Stomach (tissue), 9 donors: ENCODE data around the gene ANTXR2. TPM values are rescaled to one million over a fixed set of nuclear protein-coding genes. Genes with fewer than 3 reads are reported as not detected.
A peak's percentile ranks its signal among the peaks of the same experiment; 100 is the strongest.

Experiments
- DNase-seq, 2 donors: peaks; one replicate each; pipeline versions ENCODE4 v3.0.0 to v3.0.0-alpha.2; 2013 to 2019
- H3K27ac ChIP-seq, 5 donors: fragments of 200-600 bp in 4 of 5; sonication (generic) in 4 of 5; one replicate each; pipeline ENCODE4 v1.5.1; 2013 to 2019; ENCODE audit warnings: mild to moderate bottlenecking in 1 of 5, moderate library complexity in 1 of 5
- H3K27me3 ChIP-seq, 3 donors: fragments of 200-600 bp; sonication (generic); one replicate each; pipeline ENCODE4 v1.5.1; 2017 to 2019; ENCODE audit warnings: mixed run types in 1 of 3
- H3K36me3 ChIP-seq, 4 donors: fragments of 200-600 bp; sonication (generic); 1 replicate in 3 of 4; 2 replicates in 1 of 4; pipeline ENCODE4 v1.5.1; 2016 to 2019
- H3K4me1 ChIP-seq, 4 donors: fragments of 200-600 bp; sonication (generic); one replicate each; pipeline ENCODE4 v1.5.1; 2016 to 2019
- H3K4me3 ChIP-seq, 4 donors: fragments of 200-600 bp; sonication (generic) in 3 of 4; one replicate each; pipeline ENCODE4 v1.5.1; 2016 to 2019; ENCODE audit warnings: mild to moderate bottlenecking in 1 of 4
- H3K9me3 ChIP-seq, 4 donors: fragments of 200-600 bp; sonication (generic); one replicate each; pipeline ENCODE4 v1.5.1; 2016 to 2019
- EP300 ChIP-seq: sonication (generic); formaldehyde crosslinking; IDR thresholded peaks from one replicate; pipeline ENCODE4 v1.6.1; 2017; ENCODE audit warnings: antibody characterized with exemption
- POLR2A ChIP-seq, 4 donors: fragments of 450-650 bp; IDR thresholded peaks; one replicate each; pipeline ENCODE4 v1.6.1; 2016; ENCODE audit warnings: antibody characterized with exemption in 4 of 4, control low read depth in 2 of 4, mild to moderate bottlenecking in 1 of 4, moderate library complexity in 1 of 4
- POLR2AphosphoS5 ChIP-seq, 3 donors: sonication (generic); formaldehyde crosslinking; IDR thresholded peaks; one replicate each; pipeline ENCODE4 v1.6.1; 2016; ENCODE audit warnings: antibody characterized with exemption in 3 of 3
- WGBS, 5 donors: extraction: QIAGEN DNeasy Blood & Tissue Kit in 3 of 5; methylation state at CpG; one replicate each; pipeline versions ENCODE4 v1.1.5 to v1.1.7; 2013 to 2018; 5-methylcytosine and 5-hydroxymethylcytosine counted together
- intact Hi-C: fragments of 100-400 bp; cut with DNase I; formaldehyde crosslinking; loops from one replicate; pipeline ENCODE4 v1.15.1; 2023; ENCODE audit warnings: low total_unique reads
- polyA plus RNA-seq, 3 donors: library from polyadenylated mRNA; stranded (reverse); fragments of 200-250 nt; gene quantifications; one replicate each; pipeline ENCODE4 v1.2.3, GENCODE V29; 2013
- total RNA-seq, 5 donors: library from RNA; depleted of rRNA; stranded (reverse); fragments of >200 nt; gene quantifications; one replicate each; pipeline versions ENCODE4 v1.1.0 to v1.2.3, GENCODE V29; 2014 to 2016
- TF ChIP-seq, protein P1 (sequence below), 7 experiments: fragments of 450-650 bp in 4 of 7; fragments of 200-600 bp in 3 of 7; sonication (generic) in 3 of 7; IDR thresholded peaks; one replicate each; pipeline ENCODE4 v1.5.1; 2016 to 2019; ENCODE audit warnings: antibody characterized with exemption in 7 of 7, control low read depth in 2 of 7, mild to moderate bottlenecking in 1 of 7
- donor health status: healthy with polysubstance abuse.
- donor health status: Bipolar disorder and iron deficiency.
- donor health status: healthy.

ANTXR2 gene
- total and polyA plus RNA-seq, 8 donors: 8.3 to 116 (median 36.1) TPM

GRCh38 chr4:79852305-79852730 lies 220.7 kb downstream of the ANTXR2 start:
- peaks cover 0 to 13% (median 6%) of the 10 kb centered on the region in 4 donors for H3K4me1 ChIP-seq
- H3K4me3 ChIP-seq: no peak overlapping the region
- intact Hi-C loops: no loop called here
- no peak for TF ChIP-seq EP300
- peak in 2 of 3 donors; percentile 36 to 45 for TF ChIP-seq POLR2AphosphoS5 (IDR thresholded peaks at IDR 0.05)
- no peaks in the 10 kb centered on the region for H3K27me3 ChIP-seq
- no peaks in the 10 kb centered on the region for H3K9me3 ChIP-seq
- WGBS, 5 donors: 54 to 65% (median 58%) methylated on average over 4 of the region's 4 CpGs
- H3K36me3 ChIP-seq: no peaks in the 10 kb centered on the region
- peak overlapping the region in 1 of 5 donors; percentile 7 for H3K27ac ChIP-seq
- DNase-seq: peak in 1 of 2 donors; percentile 22

- Histone ChIP-seq H3K4me3 (no peak overlapping the region), H3K36me3 (no peaks in the 10 kb centered on the region), H3K4me1 (peaks cover 0 to 13% (median 6%) of the 10 kb centered on the region in 4 donors), H3K27ac (peak overlapping the region in 1 of 5 donors; percentile 6), H3K27me3 (no peaks in the 10 kb centered on the region), H3K9me3 (no peaks in the 10 kb centered on the region)
- WGBS, 5 donors: 53 to 63% (median 58%) methylated on average over 1 of the region's 1 CpG
- TF ChIP-seq, protein P1, sequence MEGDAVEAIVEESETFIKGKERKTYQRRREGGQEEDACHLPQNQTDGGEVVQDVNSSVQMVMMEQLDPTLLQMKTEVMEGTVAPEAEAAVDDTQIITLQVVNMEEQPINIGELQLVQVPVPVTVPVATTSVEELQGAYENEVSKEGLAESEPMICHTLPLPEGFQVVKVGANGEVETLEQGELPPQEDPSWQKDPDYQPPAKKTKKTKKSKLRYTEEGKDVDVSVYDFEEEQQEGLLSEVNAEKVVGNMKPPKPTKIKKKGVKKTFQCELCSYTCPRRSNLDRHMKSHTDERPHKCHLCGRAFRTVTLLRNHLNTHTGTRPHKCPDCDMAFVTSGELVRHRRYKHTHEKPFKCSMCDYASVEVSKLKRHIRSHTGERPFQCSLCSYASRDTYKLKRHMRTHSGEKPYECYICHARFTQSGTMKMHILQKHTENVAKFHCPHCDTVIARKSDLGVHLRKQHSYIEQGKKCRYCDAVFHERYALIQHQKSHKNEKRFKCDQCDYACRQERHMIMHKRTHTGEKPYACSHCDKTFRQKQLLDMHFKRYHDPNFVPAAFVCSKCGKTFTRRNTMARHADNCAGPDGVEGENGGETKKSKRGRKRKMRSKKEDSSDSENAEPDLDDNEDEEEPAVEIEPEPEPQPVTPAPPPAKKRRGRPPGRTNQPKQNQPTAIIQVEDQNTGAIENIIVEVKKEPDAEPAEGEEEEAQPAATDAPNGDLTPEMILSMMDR (IDR thresholded peaks at IDR 0.05): no peak
- TF ChIP-seq POLR2AphosphoS5 (IDR thresholded peaks at IDR 0.05) (no peak), EP300 (no peak), POLR2A (IDR thresholded peaks at IDR 0.05) (no peak)
- intact Hi-C loops: no loop called here
- no peak for DNase-seq
Measured at GRCh38 chr4:79851625-79852304, 221.3 kb downstream of the ANTXR2 start.

Other genes starting within 250 kb of the ANTXR2 start
- 10 to 100 TPM in 1 of 5 donors, 1 to 10 TPM in 3, not detected in 1; 1.6 to 22.8 (median 4.6) TPM for gene PRDM8, start 124.3 kb upstream of the ANTXR2 start, total RNA-seq
- 1 to 10 TPM; 2.4 to 2.9 (median 2.5) TPM for gene PRDM8, start 124.3 kb upstream of the ANTXR2 start, polyA plus RNA-seq
- gene FGF5, start 193.4 kb upstream of the ANTXR2 start, total RNA-seq: under 1 TPM in 1 of 5 donors, not detected in 4; 0.18 TPM
- not detected for gene FGF5, start 193.4 kb upstream of the ANTXR2 start, polyA plus RNA-seq